Heart left ventricle (tissue), 13 donors: ENCODE results near the gene SFMBT2.

Experiments
- CTCF ChIP-seq, 12 donors: fragments of 200-600 bp; sonication (generic) in 4 of 12; IDR thresholded peaks; one replicate each; pipeline versions ENCODE4 v1.5.0 to v1.8.0; 2018 to 2022; ENCODE audit warnings: antibody characterized with exemption in 12 of 12, mild to moderate bottlenecking in 5 of 12
- POLR2A ChIP-seq, 2 donors: fragments of 450-650 bp; IDR thresholded peaks; one replicate each; pipeline ENCODE4 v1.6.1; 2017; ENCODE audit warnings: antibody characterized with exemption in 2 of 2, mild to moderate bottlenecking in 2 of 2, moderate library complexity in 2 of 2
- donor health status: ischemic (EF 13 %, LVEDD 7.1; RV severe dilation, severe dysfunction).
- donor health status: DM: no; HTN: yes; CAD: no.
- donor health status: DM: no; HTN: no; CAD: no.
- donor health status: ischemic (EF 25% LVEDD 6.9; RV normal size, moderate dysfunction).
- donor health status: ischemic (EF 25% LVEDD 5.7; RV mildly dilated, moderate dysfunction).
- donor health status: ischemic (EF 35%, LVEDD 5.7; RV mildly dilated, moderate dysfunction).
- donor health status: nonischemic (EF 11% LVEDD 7.7; RV severe dilation, severe dysfunction).
- donor health status: DM: yes; HTN: yes; CAD: no.
- donor health status: PGD.
- donor health status: ischemic (EF 29% LVEDD 5.4; RV normal size, mild dysfunction).
- donor health status: nonischemic (EF 23%, LVEDD 6.1; RV moderate dilation, normal function).

GRCh38 chr10:7123774-7124173 is 287.1 kb downstream of the SFMBT2 start:
- no peak for TF ChIP-seq POLR2A (IDR thresholded peaks at IDR 0.05)
- no peak for TF ChIP-seq CTCF (IDR thresholded peaks at IDR 0.05)
